Stimulated activated CD4-positive, alpha-beta T cell treated with anti-CD3 and anti-CD28 coated beads, Interleukin-4, amount 100 ng/mL, for 48 hours (primary cell): ENCODE measurements around the gene MECR.

Experiments used
- DNase-seq, 2 donors: peaks; one replicate each; pipeline ENCODE4 v3.0.0-alpha.2; 2020; ENCODE audit warnings: low read depth in 2 of 2

The MECR gene, protein sequence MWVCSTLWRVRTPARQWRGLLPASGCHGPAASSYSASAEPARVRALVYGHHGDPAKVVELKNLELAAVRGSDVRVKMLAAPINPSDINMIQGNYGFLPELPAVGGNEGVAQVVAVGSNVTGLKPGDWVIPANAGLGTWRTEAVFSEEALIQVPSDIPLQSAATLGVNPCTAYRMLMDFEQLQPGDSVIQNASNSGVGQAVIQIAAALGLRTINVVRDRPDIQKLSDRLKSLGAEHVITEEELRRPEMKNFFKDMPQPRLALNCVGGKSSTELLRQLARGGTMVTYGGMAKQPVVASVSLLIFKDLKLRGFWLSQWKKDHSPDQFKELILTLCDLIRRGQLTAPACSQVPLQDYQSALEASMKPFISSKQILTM

DNA sequence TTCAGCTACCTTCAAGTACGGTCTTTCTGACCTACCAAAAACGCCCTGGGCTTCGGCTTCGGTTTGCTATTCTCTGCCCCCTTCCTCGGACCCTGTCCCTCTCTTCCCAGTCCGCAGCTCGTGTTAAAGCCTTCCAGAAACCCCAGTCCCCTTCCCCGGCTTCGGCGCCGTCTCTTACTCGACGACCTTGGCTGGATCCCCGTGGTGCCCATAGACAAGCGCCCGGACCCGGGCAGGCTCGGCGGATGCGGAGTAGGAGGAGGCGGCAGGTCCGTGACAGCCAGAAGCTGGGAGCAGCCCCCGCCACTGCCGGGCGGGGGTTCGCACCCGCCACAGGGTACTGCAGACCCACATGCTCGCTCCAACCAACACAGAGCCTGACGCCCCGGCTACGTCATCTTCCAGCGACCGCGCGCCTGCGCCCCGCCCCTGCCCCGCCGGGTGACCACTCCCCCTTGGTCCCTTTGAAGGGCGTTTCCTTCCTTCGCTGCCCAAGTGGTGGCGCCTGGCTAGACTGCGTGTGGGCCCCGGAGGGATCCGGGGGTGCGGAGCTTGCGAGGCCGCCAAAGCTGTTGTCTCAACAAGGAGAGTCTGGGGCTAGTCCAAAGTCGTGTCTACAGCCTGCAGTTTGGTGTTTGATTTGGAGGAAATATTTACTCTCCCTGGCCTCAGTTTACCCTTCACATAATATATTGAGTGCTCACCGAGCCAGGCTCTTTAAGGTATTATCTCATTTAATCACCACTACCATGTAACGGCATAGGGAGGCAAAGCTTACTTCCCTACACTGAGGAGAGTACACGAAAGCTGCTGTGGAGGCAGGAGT is at the start of gene MECR:
Gene MECR (minus strand): TSS at position 382 of the 826 bp plus-strand sequence. CDS start 28 bp downstream, at position 354.
- DNase-seq: peak; percentile 92 to 95

GRCh38 chr1:29279951-29280391 is 49.2 kb upstream of the MECR start:
- DNase-seq: no peak

GRCh38 chr1:29279406-29279805 is 48.7 kb upstream of the MECR start:
- DNase-seq: no peak

GRCh38 chr1:29278124-29278523 is 47.4 kb upstream of the MECR start:
- DNase-seq: no peak

- no peak for DNase-seq
These were observed 44.7 kb upstream of the MECR start for GRCh38 chr1:29275435-29275834.

- no peak for DNase-seq
These were observed 41.6 kb upstream of the MECR start for GRCh38 chr1:29272147-29272907.

GRCh38 chr1:29271724-29272123 is 41.0 kb upstream of the MECR start:
- no peak for DNase-seq

DNA sequence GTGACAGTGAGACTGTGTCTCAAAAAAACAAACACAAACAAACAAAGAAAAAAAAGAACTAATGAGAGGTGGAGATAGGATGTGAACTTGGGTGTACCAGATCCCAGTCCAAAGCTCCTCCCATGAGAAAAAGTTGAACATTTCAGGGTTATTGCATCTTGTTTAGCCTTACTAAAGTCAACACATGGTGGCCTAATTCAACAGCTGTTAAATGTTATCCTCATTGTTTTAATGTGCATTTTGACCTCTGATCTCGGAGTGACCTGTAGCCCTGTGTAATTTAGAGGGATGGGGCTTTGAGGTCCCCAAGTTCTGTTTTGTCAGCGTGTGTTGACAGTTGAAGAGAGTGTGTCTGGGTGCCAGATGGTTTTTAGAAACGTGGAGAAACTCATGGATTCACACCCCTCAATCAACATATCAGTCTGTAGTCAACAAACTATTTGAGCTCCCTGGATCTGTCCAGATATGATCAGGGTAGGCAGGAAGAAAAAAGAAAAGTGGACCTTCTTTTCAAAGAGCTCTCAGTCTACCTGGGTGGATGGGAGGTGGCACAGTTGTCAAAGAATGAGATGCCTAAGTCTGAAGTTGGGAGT is 40.3 kb upstream of the MECR start:
- no peak for DNase-seq

DNA sequence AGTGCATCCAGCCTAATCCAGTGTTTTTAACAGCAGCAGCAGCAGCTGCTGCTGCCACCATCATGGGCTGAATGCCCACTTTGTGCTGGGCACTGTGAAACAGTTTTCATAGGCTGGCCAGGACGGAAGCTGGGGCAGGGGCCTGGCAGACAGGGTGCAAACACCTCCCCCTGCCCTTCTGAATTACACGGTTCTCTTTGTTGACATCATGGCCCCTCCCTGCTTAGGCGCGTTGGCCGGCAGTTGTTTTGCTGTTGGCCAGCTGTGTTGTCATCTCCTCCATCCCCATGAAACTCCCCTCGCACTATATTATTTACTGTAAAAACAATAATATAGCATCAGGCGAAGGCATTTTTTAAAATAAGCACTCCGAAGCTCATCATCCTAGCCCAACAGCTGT is 38.6 kb upstream of the MECR start:
- DNase-seq: no peak

- DNase-seq: no peak
These were observed 36.8 kb upstream of the MECR start for GRCh38 chr1:29267321-29268070.

- no peak for DNase-seq
These were observed 36.2 kb upstream of the MECR start for GRCh38 chr1:29266912-29267311.

DNA sequence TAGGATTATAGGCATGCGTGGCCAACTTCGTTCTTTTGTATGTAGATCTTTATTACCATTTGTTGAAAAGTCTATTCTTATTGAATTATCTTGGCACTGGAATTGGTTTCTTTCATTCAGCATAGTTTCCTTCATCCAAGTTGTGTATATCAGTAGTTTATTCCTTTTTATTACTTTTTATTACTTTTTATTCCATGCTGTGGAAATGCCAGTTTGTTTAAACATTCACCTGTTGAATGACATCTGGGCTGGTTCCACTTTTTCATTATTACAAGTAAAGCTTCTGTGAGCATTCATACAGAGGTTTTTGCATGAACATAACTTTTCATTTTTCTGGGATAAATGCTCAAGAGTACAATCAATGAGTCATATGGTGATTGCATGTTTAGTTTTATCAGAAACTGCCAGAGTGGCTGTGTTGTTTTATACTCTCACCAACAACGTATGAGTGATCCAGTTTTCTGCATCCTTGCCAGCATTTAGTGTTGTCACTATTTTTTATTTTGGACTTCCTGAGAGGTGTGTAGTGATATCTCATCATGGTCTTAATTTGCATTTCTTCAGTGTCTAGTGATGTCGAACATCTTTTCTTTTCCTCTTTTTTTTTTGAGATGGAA is 34.1 kb upstream of the MECR start:
- DNase-seq: no peak

DNA sequence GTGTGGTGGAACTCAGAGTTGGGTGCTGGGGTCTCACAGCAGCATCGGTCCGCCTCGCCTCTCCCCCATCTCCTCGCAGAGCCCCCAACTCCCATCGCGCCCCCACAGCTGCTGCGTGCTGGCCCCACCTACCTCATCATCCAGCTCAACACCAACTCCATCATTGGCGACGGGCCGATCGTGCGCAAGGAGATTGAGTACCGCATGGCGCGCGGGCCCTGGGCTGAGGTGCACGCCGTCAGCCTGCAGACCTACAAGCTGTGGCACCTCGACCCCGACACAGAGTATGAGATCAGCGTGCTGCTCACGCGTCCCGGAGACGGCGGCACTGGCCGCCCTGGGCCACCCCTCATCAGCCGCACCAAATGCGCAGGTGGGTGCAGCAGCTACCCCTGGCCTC is 29.8 kb upstream of the MECR start:
- no peak for DNase-seq

DNA sequence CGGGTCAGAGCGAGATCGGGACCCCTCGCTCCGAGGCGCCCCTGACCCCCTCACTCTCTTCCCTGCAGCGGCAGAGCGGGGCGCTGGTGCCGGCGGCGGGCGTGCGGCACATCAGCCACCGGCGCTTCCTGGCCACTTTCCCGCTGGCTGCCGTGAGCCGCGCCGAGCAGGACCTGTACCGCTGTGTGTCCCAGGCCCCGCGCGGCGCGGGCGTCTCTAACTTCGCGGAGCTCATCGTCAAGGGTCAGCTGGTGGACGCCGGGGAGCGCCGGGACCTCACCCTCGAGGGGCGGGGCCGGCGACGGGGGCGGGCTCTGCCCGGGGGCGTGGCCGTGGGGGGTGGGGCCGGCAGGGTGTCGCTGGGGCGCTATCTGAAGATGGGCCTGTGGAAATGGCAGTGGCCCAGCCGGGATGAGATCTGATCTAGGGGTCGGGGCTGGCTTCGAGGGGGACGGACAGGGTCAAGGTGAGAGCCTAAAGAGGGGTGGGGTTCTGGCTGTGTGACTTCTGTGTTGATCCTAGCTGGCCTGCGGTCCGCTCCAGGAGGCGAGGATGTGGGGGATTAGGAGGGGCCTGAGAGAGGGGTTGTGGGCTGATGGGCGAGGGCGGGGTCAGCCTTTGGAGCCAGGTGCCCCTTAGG is 29.2 kb upstream of the MECR start:
- peak in 1 of 2 donors; percentile 43 for DNase-seq

- DNase-seq: no peak
These were observed 28.5 kb upstream of the MECR start for GRCh38 chr1:29258976-29259801.

GRCh38 chr1:29258189-29258975 is 27.6 kb upstream of the MECR start:
- no peak for DNase-seq

GRCh38 chr1:29256979-29257804 is 26.5 kb upstream of the MECR start:
- DNase-seq: no peak
